K562 (cell line): ENCODE results near the gene IL27RA. TPM values are rescaled to one million over a fixed set of nuclear protein-coding genes. Genes with fewer than 3 reads are reported as not detected.

Experiments used
- C11orf30 ChIP-seq: fragments of 450-650 bp; IDR thresholded peaks from 2 replicates; pipeline ENCODE4 v1.6.1; 2016; ENCODE audit warnings: low read depth, mild to moderate bottlenecking
- CXXC5 ChIP-seq: fragments of 250-450 bp; sonication (Bioruptor Pico); IDR thresholded peaks from 2 replicates; pipeline ENCODE4 v1.8.0; 2022; ENCODE audit warnings: inconsistent platforms, mild to moderate bottlenecking, moderate library complexity
- GATAD2A ChIP-seq: fragments of 450-650 bp; IDR thresholded peaks from 2 replicates; pipeline ENCODE4 v1.6.1; 2017
- MCM2 ChIP-seq: fragments of 450-650 bp; IDR thresholded peaks from 2 replicates; pipeline ENCODE4 v1.6.1; 2017; ENCODE audit warnings: low read depth, mild to moderate bottlenecking
- MXI1 ChIP-seq: IDR thresholded peaks from 2 replicates; pipeline ENCODE4 v1.6.1; 2011; ENCODE audit warnings: low read depth, mild to moderate bottlenecking, improper control_type of control experiment, low read length
- SMARCC2 ChIP-seq: fragments of 450-650 bp; IDR thresholded peaks from 2 replicates; pipeline ENCODE4 v1.6.1; 2017; ENCODE audit warnings: antibody characterized with exemption, moderate library complexity, mild to moderate bottlenecking, low read depth
- SNAPC5 ChIP-seq: fragments of 250-450 bp; sonication (Bioruptor Pico); IDR thresholded peaks from 2 replicates; pipeline ENCODE4 v1.8.0; 2021; ENCODE audit warnings: moderate library complexity, mild to moderate bottlenecking, inconsistent platforms
- THRA ChIP-seq: fragments of 450-650 bp; IDR thresholded peaks from 2 replicates; pipeline ENCODE4 v1.6.1; 2017; ENCODE audit warnings: mild to moderate bottlenecking, moderate library complexity
- THRB ChIP-seq: fragments of 450-650 bp; formaldehyde crosslinking; conservative IDR thresholded peaks from 2 replicates; pipeline ENCODE4 v1.4.0; 2022; ENCODE audit warnings: mild to moderate bottlenecking, missing genetic modification characterization
- TSHZ1 ChIP-seq: fragments of 250-450 bp; sonication (Bioruptor Pico); IDR thresholded peaks from 2 replicates; pipeline ENCODE4 v1.4.0; 2020; ENCODE audit warnings: mild to moderate bottlenecking, moderate library complexity
- YY1 ChIP-seq, 3 experiments: IDR thresholded peaks; 2 replicates each; pipeline ENCODE4 v1.6.1; 2011; ENCODE audit warnings: low read length in 2 of 3, mild to moderate bottlenecking in 2 of 3, moderate library complexity in 2 of 3, borderline replicate concordance in 1 of 3, control low read depth in 1 of 3, low read depth in 1 of 3; ENCODE audit not compliant: insufficient read depth in 3 of 3, insufficient replicate concordance in 2 of 3, control insufficient read depth in 1 of 3, insufficient read length in 1 of 3; ENCODE audit errors: extremely low read depth in 1 of 3
- ZBTB2 ChIP-seq: fragments of 450-650 bp; IDR thresholded peaks from 2 replicates; pipeline ENCODE4 v1.6.1; 2016; ENCODE audit warnings: antibody characterized with exemption
- ZBTB43 ChIP-seq: sonication (generic); formaldehyde crosslinking; IDR thresholded peaks from 2 replicates; pipeline ENCODE4 v1.8.0; 2023; ENCODE audit warnings: mild to moderate bottlenecking, missing genetic modification reagents
- ZFP91 ChIP-seq: sonication (generic); formaldehyde crosslinking; IDR thresholded peaks from 2 replicates; pipeline ENCODE4 v1.8.0; 2022; ENCODE audit warnings: mild to moderate bottlenecking, missing genetic modification reagents
- ZNF696 ChIP-seq: fragments of 250-450 bp; sonication (Bioruptor Pico); conservative IDR thresholded peaks from 2 replicates; pipeline ENCODE4 v1.4.0; 2020; ENCODE audit warnings: mild to moderate bottlenecking, moderate library complexity
- polyA plus RNA-seq, 8 experiments: library from polyadenylated mRNA; depleted of rRNA in 4 of 8; stranded (reverse) in 5 of 8; unstranded in 3 of 8; fragments of >200 nt; fragmentation: Nextera tagmentation in 2 of 8; fragmentation: Illumina TruSeq in 1 of 8; extraction: Ambion mirVana in 2 of 8; extraction: Trizol in 1 of 8; gene quantifications; 2 replicates each; pipeline versions ENCODE4 v1.2.1 to v1.2.3, GENCODE V29; 2011 to 2014; ENCODE audit warnings: inconsistent platforms in 1 of 8, missing spikeins in 1 of 8
- total RNA-seq, 7 experiments: library from RNA; depleted of rRNA in 6 of 7; stranded (reverse); fragments of >200 nt in 6 of 7; fragmentation: Illumina TruSeq in 2 of 7; extraction: Trizol in 2 of 7; gene quantifications; 2 replicates each; pipeline versions ENCODE4 v1.2.1 to v1.2.3, GENCODE V29; 2011 to 2021; ENCODE audit warnings: low replicate concordance in 1 of 7

The IL27RA gene
- total and polyA plus RNA-seq, 9 of the 15 experiments (the other 6 are each of a cell fraction or from before 2014, with no cell fraction given), result 1.9 to 15.9 (median 12.0) TPM

- TF ChIP-seq TSHZ1 (CRISPR knock-in tag) (no peak), SMARCC2 (peak; percentile 99), THRA (no peak), ZBTB2 (peak; percentile 45), ZBTB43 (CRISPR knock-in tag) (no peak), ZNF696 (no peak), MXI1 (peak; percentile 64), CXXC5 (CRISPR knock-in tag) (peak; percentile 100), C11orf30 (peak; percentile 35; the same call in 1 of the 2 replicates), MCM2 (no peak), THRB (CRISPR knock-in tag) (no peak), SNAPC5 (no peak), YY1 (IDR thresholded peaks at IDR 0.05; ENCODE audit: borderline replicate concordance in 1 of 3, control insufficient read depth in 1 of 3, extremely low read depth in 1 of 3, insufficient read depth in 3 of 3, insufficient read length in 1 of 3, insufficient replicate concordance in 2 of 3, low read depth in 1 of 3, low read length in 2 of 3) (peak in 2 of 3 experiments; percentile 59 to 71), ZFP91 (CRISPR knock-in tag) (no peak), GATAD2A (peak; percentile 87; the same call in 1 of the 2 replicates)
Measured at GRCh38 chr19:14006766-14007562, 24.6 kb upstream of the IL27RA start (continued).
